ENCODE results near the gene TNFSF13B.

GRCh38 chr13:108273429-108274118 is 4.1 kb downstream of the TNFSF13B start:
- TF ChIP-seq EZH2 (IDR thresholded peaks at IDR 0.05; ENCODE audit: borderline replicate concordance, low read depth, low read length, poor library complexity, severe bottlenecking) (no peak), CTCF (conservative IDR thresholded peaks at IDR 0.05; ENCODE audit: low read depth, low read length) (no peak)
